Esophagus mucosa (tissue), 1 donor: Measurements from ENCODE around the gene BZW2. TPM values are rescaled to one million over a fixed set of nuclear protein-coding genes. Genes with fewer than 3 reads are reported as not detected.
"Not testable (repeated sequence)": the region's sequence is repeated elsewhere in the genome, so short reads cannot be mapped to it uniquely, and the experiment has no call there.

Source experiments
- ATAC-seq: fragments of 200-7000 bp; cut with Tn5 transposase; one replicate; pipeline ENCODE4 v1.9.1; 2020
- total RNA-seq: library from RNA; stranded (reverse); gene quantifications from one replicate; pipeline ENCODE4 v1.2.4, GENCODE V29; 2023
- donor health status: DM: yes; HTN: yes; CAD: no.

BZW2 gene
- total RNA-seq, 1 donor from 2014 or later, result 58.9 TPM

DNA sequence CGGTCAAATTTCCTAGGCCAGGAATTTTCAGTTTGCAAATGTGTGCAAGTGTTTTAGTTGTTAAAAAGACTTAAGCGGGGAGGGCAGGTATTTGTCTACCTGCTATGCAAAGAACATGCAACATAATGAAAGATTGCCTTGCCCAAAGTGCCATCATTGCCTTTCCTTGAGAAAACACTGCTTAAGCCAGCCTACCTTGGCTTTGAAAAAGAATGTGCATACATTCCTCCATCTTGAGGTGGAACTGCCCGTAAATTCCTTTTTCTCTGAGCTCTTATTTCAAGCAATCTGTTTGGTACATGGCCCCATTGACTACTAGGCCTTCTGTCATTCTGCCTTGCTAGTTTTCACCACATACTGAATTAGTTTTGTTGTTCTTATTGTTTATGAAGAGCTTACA is 29.3 kb downstream of the BZW2 start:
- no peak for ATAC-seq

DNA sequence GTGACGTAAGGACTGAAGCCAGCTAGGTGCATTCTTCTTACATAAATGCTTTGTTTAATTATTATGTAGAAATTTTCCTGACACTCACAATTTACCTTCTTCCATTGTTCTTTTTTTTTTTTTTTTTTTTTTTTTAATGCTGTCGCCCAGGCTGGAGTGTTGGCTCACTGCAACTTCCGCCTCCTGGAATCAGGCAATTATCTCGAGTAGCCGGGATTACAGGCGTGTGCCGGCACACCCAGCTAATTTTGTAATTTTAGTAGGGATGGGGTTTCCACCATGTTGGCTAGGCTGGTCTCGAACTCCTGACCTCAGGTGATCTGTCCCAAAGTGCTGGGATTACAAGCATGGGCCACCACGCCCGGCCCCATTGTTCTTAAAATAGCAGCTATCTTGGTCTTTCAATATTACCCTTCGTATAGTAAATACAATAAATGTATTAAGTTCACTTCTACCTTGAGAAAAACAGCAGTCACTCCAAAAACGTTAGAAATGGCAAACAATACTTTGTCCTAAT is 32.1 kb downstream of the BZW2 start:
- ATAC-seq, result no peak

DNA sequence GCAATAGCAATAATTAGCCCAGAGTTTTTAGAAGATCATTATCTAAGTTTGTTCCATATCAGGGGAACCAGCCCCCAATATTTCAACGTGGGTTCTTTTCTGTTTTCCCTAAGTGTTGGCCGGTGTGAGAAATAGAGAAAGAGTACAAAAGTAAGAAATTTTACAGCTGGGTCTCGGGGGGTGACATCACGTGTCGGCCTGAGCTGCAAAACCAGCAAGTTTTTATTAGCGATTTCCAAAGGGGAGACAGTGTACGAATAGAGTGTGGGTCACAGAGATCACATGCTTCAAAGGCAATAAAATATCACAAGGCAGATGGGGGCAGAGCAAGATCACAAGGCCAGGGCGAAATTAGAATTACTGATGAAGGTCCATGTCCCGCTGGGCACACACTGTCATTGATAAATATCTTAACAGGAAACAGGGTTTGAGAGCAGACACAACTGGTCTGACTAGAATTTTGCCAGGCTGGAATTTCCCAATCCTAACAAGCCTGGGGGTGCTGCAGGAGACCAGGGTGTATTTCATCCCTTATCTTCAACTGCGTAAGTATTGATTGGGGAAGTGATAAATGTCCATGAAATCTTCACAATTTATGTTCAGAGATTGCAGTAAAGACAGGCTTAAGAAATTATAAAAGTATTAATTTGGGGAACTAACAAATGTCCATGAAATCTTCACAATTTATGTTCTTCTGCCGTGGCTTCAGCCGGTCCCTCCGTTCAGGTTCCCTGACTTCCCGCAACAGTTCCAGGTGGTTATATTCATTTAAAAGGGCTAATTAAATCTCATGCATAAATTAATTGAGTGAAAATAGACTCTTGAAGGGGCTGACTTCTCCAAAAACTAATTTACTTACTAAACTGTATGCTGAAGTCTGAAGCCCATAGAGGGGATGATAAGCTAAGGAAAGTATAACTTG is 32.9 kb downstream of the BZW2 start:
- not testable (repeated sequence) for ATAC-seq

DNA sequence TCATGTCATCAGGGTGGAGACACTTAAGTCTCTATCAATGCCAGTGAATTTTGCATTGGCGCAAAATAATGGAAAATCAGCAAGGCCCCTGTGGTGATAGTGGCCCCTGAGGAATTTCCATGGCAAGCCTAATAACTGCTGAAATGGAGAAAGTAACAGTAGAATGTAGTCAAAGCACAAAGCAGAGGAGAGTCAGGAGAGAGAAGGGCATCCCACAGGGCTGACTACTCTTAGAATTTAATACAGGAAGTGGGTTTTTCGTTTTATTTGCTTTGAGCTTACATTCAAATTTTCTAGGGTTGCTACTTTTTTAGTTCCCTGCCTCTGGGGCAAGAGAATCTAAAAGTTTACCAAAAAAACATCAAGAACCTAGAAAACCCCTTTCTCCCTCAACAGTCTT is 39.0 kb downstream of the BZW2 start:
- no peak for ATAC-seq

DNA sequence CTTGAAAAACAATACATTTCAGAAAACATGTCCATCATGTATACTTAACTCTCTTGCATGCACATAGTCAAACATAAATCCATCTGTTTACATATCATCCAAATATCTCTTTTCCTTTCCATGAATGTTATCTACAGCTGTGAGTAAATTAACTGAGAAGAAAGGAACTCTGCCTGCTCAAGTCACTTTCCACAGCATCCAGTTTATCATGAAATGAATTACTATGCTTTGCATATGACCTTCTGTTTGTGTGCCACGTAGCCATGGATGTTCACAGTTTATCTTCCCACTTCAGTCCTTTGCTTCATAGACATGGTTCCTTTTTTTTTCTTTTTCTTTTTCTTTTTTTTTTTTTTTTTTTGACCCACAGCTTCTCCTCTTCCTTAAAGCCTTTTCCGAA is 39.6 kb downstream of the BZW2 start:
- ATAC-seq, result no peak

DNA sequence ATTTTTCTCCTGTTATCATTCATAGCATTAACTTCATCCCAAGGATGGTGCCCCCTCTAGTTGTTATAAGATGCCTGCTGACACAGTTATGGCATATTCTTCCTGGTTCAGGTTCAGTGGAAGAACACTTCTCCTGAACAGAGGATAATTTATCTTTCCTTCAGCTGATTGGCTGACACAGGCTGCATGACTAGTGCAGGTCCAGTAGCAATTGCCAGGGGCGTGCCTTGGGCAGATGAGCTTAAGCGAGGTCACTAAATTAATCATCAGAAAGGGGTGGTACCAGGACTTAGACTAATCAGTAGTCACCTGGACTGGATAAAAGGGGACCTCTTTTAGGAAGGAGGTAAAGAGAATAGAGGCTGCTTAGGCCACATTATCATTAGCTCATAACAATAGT is 42.3 kb downstream of the BZW2 start:
- ATAC-seq, result peak; percentile 58

DNA sequence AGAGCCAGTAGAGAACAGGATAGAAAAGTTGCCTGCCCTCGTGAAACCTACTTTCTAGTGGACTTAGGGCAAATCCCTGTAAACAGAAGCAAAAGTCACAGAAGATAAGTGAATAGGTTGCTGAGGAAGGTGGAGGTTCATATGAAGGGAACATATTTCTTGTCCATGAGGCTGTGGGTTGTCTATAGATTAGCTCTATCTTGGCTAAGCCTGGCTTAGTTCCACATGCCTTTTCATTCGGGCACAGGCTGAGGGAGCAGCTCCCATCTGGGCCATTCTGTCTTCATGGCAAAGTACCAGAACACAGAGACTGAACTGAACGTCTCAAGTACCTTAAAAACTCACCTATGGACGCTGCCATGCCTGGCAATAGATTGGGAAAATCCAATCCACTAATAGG is 45.3 kb downstream of the BZW2 start:
- ATAC-seq, result no peak

DNA sequence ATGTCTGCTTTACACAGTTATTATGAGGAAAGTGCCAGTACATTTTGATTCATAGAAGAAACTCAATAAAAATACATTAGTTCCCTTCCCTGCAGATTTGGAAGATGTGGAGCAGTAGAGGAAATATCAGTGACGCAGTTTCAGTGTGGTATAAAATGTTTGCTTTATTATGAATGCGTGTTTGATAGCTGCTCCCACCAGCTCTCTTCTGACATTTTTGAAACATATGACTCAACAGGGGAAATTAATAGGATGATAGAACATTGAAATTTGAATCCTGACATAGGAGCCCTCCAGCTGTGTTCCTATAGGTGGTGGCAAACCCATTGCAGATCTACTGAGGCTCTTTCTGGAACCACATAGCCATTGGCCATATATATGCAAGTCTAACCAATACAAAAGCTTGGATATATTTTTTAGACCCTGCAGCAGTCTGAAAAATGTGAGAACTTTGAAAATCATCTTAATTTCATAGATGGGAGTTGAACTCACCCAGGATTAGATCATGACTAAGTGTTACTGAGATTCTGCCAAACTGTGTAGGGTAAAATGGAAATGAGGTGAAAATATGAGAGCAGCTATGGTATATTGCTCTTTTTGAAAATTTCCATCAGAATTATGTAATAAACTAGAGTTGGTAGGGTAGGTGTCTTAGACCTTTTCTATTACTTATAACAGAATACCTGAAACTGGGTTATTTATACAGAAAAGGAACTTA is 47.8 kb downstream of the BZW2 start:
- ATAC-seq, result no peak

DNA sequence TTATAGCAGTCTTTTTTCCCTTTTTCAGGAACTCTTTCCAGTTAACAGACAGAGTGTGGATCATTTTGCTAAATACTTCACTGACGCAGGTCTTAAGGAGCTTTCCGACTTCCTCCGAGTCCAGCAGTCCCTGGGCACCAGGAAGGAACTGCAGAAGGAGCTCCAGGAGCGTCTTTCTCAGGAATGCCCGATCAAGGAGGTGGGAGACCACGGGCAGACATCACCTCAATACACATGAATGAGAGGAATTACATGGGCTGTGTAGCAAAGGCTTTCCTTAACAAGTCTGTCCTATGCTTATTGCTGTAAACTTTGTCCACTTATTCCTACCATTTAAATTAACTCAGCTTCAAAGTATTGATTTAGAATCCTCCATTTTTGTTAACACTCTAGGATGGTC is 48.8 kb downstream of the BZW2 start:
- no peak for ATAC-seq

DNA sequence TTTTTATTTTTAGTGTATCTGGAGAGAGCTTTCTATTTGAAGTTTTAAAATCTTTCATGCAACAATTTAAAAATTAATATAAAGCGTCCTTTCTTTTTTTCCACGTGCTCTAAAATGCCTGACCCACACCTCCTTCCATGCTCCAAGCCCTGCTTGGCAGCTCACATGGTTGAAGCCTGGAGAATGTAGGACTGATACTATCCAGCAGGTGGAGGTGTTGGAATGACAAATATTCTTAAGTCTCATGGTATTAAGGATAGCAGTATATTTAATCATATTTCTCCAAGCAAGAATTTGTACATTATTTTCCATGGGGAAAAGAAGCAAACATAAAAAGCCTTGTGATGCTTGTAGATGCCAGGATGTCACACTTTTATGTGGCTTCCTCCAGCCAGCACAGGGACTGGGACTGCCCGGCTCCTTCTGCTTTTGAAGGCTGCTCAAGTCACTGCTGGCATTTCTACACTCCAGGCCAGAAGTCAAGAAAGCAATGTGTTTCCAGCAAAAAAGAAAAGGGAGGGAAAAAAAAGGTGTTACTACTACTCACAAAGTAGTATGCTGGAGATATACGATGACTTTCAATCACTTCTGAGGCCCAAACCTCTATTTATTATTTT is 49.7 kb downstream of the BZW2 start:
- ATAC-seq, result peak; percentile 84

DNA sequence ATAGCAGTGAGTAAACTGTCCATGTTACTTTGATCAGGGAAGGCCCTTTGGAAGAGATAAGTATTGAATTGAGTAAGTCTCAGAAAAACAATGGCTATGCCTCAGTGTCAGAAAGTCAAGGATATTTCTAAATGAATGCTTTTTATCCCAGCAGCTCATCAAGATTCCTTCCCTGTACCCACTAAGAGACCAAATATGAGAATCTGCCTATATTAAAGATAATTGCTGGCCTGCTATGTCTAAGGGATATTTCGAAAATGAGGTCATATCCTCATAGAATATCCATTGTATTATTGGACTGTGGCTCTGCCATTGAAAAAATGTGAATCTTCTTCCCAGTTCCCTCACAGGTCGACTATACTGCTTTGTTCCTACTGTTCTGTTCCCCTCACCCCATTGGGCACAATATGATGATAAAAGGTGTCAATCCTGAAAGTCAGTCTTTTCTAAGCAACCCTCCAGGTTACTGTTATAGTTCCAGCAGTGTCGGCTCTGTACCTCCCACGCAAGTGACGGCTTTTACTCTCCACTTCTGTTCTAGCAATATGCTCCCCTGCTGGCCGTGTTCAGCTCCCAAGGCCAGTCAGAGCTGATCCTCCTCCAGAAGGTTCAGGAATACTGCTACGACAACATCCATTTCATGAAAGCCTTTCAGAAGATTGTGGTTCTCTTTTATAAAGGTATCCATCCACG is 51.7 kb downstream of the BZW2 start:
- no peak for ATAC-seq

DNA sequence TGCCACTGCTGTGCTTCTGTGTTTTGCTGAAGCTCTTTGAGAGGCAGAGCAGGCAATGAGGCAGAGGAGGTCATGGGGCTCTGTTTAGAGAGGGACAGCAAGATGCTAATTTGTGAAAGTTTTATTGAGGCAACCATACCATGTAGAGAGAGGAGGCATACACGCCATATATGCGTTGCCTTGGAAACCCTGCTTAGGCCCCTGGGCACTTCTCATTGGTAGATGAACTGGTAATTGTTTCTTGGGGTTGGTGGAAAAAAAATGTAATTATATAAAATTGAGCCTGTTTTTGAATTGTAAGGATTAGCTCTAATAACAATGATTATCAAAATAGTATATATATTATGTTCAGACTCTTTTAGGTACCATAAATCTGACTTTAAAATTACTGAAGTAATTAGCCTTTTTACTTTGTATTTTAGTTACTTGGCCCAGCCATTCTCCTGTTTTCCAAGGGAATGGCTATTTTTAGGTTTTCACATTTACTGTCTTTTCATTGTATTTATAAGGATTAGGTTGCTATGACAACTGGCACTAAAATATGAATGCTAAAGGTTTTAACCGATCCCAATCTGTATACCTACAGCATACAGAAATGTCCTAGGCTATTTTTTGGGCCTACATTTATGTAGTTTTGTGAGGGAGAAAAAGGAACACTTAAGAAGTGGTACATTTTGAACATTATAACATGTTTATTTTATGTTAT is 52.4 kb downstream of the BZW2 start:
- ATAC-seq, result no peak

DNA sequence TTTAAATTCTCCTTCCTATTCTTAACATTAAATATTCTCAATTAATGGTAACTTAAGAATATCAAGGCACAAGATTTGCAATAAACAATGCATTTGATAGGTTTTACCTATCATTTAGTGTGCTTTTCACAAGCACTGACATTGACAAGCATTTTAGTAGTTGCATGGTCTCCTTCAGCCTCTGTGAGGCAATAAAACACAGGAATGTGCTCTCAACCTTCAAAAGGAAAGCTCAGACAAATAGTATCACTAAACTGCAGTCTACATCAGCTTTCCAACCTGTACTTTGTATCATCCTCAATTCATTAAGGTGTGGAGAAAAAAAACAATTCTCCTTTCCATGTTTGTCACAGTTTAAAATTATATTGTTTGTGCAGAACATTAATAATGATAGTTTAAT is 56.5 kb downstream of the BZW2 start:
- no peak for ATAC-seq

DNA sequence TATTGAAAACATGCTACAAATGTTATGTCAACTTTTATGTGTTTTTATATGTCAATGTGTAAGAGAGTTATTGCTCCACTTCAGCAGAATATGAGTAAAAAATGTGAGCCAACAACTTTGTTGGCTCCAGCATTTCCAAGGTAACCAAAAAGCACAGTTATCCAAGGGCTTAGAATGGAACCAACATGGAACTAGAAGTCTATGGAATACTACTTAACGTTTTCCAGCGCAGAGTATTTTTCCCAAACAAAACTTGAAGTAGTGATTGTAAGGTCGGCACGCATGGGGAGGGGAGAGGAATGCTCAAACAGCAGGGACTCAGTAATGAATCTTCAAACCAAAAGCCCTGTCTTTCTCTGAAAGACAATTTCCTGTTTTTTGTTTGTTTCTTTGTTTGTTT is 62.5 kb downstream of the BZW2 start:
- ATAC-seq, result no peak

DNA sequence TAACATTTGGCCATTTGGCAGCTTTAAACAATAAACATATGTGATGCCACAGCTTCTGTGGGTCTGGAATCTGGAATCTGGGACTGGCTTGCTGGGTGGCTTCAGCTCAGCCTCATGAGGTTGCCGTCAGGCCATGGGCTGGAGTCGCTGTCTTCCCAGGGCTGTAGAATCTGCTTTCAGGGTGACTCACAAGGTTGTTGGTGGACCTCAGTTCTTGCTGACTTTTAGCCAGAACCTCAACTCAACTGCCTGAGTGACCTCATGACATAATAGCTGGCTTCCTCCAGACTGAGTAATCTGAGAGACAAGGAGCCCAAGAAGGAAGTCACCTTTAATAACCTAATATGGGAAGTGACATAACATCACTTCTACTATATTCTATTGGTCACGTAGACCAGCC is 63.0 kb downstream of the BZW2 start:
- peak; percentile 93 for ATAC-seq

DNA sequence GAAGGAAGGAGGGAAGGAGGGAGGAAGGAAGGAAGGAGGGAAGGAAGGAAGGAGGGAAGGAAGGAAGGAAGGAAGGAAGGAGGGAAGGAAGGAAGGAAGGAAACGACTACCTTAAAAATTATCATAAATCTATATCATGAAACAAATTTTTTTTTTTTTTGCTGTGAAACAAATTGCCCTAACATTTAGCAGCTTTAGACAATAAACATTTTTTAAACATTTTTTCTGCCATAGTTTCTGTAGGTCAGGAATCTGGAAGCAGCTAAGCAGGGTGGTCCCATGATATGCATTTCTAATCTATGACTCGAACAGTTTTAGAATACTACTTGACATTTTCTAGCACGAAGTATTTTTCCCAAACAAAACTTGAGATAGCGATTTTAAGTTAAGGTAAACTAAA is 64.7 kb downstream of the BZW2 start:
- no peak for ATAC-seq

DNA sequence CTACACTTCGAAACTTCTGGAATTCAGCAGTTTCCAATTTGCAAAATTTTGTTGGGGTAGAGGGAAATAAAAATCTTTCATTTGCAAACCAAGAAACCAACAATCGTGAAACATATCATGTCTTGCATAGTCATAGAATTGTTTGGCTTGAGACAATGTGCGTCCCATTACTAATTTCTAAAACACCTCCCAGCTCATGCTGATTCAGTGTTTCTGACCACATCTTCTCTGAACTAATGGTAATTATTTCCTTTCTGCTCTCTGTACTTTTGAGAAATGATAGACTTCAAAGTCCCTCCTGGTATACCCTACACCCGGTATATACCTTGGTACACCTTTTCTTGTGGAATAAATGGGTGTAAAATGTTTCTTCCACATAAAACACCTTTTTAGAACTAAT is 65.7 kb downstream of the BZW2 start:
- no peak for ATAC-seq

DNA sequence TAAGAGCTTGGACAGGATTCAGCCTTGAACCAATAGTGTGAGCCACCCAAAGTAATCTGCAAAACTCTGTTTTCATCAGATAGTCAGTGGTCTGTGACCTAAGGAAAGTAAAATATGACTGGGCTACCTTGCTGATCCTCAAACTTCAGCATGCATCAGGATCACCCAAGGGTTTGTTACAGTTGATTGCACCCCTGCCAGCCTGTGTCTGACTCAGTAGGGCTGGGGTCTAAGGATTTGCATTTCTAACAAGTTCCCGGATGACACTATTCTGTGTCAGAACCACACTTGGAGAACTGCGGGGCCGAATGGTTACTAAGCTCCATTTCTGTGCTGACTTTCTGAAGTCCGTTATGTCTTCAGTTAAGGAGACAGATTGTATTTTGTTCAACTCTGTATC is 66.9 kb downstream of the BZW2 start:
- ATAC-seq, result peak; percentile 49

DNA sequence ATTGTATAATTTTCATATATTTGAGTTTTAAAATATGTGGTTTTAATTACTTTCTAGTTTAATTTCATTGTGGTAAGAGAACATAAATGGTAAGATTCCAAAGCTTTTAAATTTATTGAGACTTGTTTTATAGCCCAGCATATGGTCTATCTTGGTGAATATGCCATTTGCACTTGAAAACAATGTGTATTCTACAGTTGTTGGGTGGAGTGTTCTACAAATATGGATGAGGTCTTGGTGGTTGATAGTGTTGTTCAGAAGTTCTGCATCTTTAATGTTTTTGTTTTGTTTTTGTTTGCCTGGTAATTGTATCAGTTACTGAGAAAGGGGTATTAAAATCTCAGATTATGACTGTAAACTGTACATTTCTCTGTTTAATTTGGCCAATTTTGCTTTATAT is 69.9 kb downstream of the BZW2 start:
- ATAC-seq, result no peak

DNA sequence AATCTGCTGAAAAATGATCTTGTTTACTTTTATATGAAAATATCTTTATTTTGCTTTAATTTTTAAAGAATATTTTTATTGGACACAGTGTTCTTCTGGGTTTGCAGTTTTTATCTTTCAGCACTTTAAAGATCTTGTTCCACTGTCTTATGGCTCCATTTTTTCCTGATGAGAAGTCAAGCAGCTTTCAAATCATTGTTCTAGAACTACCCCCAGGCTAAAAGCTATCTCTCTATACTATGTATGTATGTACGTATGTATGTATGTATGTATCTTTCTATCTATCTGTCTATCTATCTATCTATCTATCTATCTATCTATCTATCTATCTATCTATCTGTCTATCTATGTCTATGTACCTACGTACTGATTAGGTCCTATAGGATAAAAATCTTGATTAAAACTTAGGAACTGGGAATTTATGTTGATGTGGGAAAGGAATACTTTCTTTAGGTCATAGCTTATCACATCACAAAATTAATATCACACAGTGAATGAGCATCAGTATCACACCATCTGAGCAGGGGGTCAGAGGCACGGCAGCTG is 72.2 kb downstream of the BZW2 start:
- ATAC-seq, result no peak

DNA sequence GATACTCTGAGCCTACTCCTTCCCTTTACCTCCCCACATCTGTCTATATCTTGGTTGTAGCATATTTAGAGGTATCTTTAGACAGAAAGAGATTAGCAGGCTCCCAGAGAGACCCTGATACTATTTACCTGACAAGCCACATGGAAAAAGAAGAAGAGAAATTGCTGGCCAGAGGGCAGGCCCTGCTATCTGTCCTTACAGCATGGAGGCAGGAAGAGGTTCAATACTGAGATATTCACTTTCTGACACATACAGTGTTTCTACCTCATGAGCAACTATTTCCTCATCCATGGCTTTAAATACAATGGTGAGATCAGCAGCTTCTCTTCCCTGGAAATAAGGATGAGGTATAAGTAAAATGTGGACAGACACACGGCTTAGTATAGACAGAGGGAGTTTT is 73.7 kb downstream of the BZW2 start:
- ATAC-seq, result peak; percentile 89

DNA sequence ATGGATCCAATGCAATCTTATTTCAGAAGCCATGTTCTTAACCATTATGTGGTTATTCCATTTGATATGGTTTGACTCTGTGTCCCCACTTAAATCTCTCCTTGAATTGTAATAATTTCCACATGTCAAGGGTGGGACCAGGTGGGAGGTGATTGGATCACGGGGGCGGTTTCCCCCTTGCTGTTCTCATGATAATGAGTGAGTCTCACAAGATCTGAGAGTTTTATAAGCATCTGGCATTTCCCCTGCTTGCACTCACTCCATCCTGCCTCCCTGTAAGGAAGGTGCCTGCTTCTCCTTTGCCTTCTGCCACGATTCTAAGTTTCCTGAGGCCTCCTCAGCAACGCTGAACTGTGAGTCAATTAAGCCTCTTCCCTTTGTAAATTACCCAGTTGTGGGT is 75.6 kb downstream of the BZW2 start:
- no peak for ATAC-seq
